WTC11 (cell line): ENCODE results near the gene ORM2. TPM values are rescaled to one million over a fixed set of nuclear protein-coding genes. Genes with fewer than 3 reads are reported as not detected.

ENCODE experiments used
- ATAC-seq: fragments of 200-7000 bp; cut with Tn5 transposase; 2 replicates; pipeline ENCODE4 v1.10.0; 2021; ENCODE audit warnings: mild to moderate bottlenecking, moderate library complexity
- CTCF ChIA-PET: fragments of 300-600 bp; sonication (Branson Sonifier 250); formaldehyde crosslinking; loops from one replicate; lab custom pipeline; 2021; ENCODE audit warnings: antibody characterized with exemption; lab: Charles Lee
- POLR2A ChIA-PET: fragments of 350-600 bp; sonication (Branson Sonifier 250); formaldehyde crosslinking; loops from one replicate; lab custom pipeline; 2021; ENCODE audit warnings: antibody characterized with exemption; lab: Charles Lee
- DNase-seq: peaks from one replicate; pipeline ENCODE4 v3.0.0; 2021; ENCODE audit warnings: low spot score
- H3K27ac Mint-ChIP-seq: 2 replicates; pipeline ENCODE4 v1.8.0; 2021; ENCODE audit warnings: mixed read lengths
- H3K27me3 Mint-ChIP-seq: 2 replicates; pipeline ENCODE4 v1.8.0; 2021; ENCODE audit warnings: low read depth, mild to moderate bottlenecking, moderate library complexity, mixed read lengths
- H3K36me3 Mint-ChIP-seq: 2 replicates; pipeline ENCODE4 v1.8.0; 2021; ENCODE audit warnings: mixed read lengths
- H3K4me1 Mint-ChIP-seq: 2 replicates; pipeline ENCODE4 v1.8.0; 2022; ENCODE audit warnings: mixed read lengths
- H3K4me3 Mint-ChIP-seq: 2 replicates; pipeline ENCODE4 v1.8.0; 2021; ENCODE audit warnings: mild to moderate bottlenecking, moderate library complexity, mixed read lengths
- H3K9me3 Mint-ChIP-seq: 2 replicates; pipeline ENCODE4 v1.8.0; 2021; ENCODE audit warnings: mixed read lengths
- ARID4B ChIP-seq: sonication (generic); formaldehyde crosslinking; IDR thresholded peaks from 2 replicates; pipeline ENCODE4 v1.8.0; 2023; ENCODE audit warnings: missing genetic modification reagents, mild to moderate bottlenecking, borderline replicate concordance
- ATF1 ChIP-seq: sonication (generic); formaldehyde crosslinking; IDR thresholded peaks from 2 replicates; pipeline ENCODE4 v1.8.1; 2023; ENCODE audit warnings: mild to moderate bottlenecking, moderate library complexity, missing genetic modification reagents
- GABPB1 ChIP-seq: sonication (generic); formaldehyde crosslinking; IDR thresholded peaks from 2 replicates; pipeline ENCODE4 v1.8.1; 2023; ENCODE audit warnings: mild to moderate bottlenecking, missing genetic modification reagents
- IRF1 ChIP-seq: sonication (generic); formaldehyde crosslinking; IDR thresholded peaks from 2 replicates; pipeline ENCODE4 v1.8.0; 2023; ENCODE audit warnings: missing genetic modification reagents
- KAT7 ChIP-seq: sonication (generic); formaldehyde crosslinking; IDR thresholded peaks from 2 replicates; pipeline ENCODE4 v1.8.1; 2023; ENCODE audit warnings: missing genetic modification reagents, mild to moderate bottlenecking, borderline replicate concordance
- NFYB ChIP-seq: sonication (generic); formaldehyde crosslinking; conservative IDR thresholded peaks from 2 replicates; pipeline ENCODE4 v1.8.0; 2022; ENCODE audit warnings: low read depth, missing genetic modification reagents
- PRDM15 ChIP-seq: sonication (generic); formaldehyde crosslinking; IDR thresholded peaks from 2 replicates; pipeline ENCODE4 v1.8.0; 2022; ENCODE audit warnings: missing genetic modification reagents
- RORB ChIP-seq: fragments of 250-450 bp; sonication (Bioruptor Pico); IDR thresholded peaks from 2 replicates; pipeline ENCODE4 v1.9.0; 2021; ENCODE audit warnings: mild to moderate bottlenecking
- SMAD4 ChIP-seq: sonication (generic); formaldehyde crosslinking; IDR thresholded peaks from 2 replicates; pipeline ENCODE4 v1.8.0; 2022; ENCODE audit warnings: mild to moderate bottlenecking, missing genetic modification reagents
- SOX15 ChIP-seq: fragments of 250-450 bp; sonication (Bioruptor Pico); IDR thresholded peaks from 2 replicates; pipeline ENCODE4 v1.9.0; 2021; ENCODE audit warnings: mild to moderate bottlenecking
- TEAD1 ChIP-seq: sonication (generic); formaldehyde crosslinking; IDR thresholded peaks from 2 replicates; pipeline ENCODE4 v1.8.0; 2022; ENCODE audit warnings: mild to moderate bottlenecking, missing genetic modification reagents
- ZBTB21 ChIP-seq: sonication (generic); formaldehyde crosslinking; IDR thresholded peaks from 2 replicates; pipeline ENCODE4 v1.8.1; 2023; ENCODE audit warnings: mild to moderate bottlenecking, missing genetic modification reagents, borderline replicate concordance
- ZNF121 ChIP-seq: sonication (generic); formaldehyde crosslinking; IDR thresholded peaks from 2 replicates; pipeline ENCODE4 v1.8.0; 2023; ENCODE audit warnings: missing genetic modification reagents
- ZNF425 ChIP-seq: fragments of 250-450 bp; sonication (Bioruptor Pico); conservative IDR thresholded peaks from 2 replicates; pipeline ENCODE4 v1.9.0; 2021; ENCODE audit warnings: mild to moderate bottlenecking
- total RNA-seq: library from RNA; stranded (reverse); gene quantifications from 3 replicates; pipeline ENCODE4 v1.2.3, GENCODE V29; 2021

ORM2 gene
- total RNA-seq, 1 experiment from 2014 or later: 1.6 TPM

GRCh38 chr9:114302727-114303126 is 26.9 kb upstream of the ORM2 start:
- TF ChIP-seq ZNF121 (CRISPR knock-in tag) (no peak), ATF1 (CRISPR knock-in tag) (no peak), GABPB1 (no peak), ZNF425 (CRISPR knock-in tag) (no peak), ZBTB21 (CRISPR knock-in tag) (no peak), IRF1 (CRISPR knock-in tag) (no peak), KAT7 (CRISPR knock-in tag) (no peak), RORB (no peak), PRDM15 (CRISPR knock-in tag) (no peak), TEAD1 (CRISPR knock-in tag) (no peak), ARID4B (CRISPR knock-in tag) (no peak), NFYB (CRISPR knock-in tag) (no peak)
- Mint-ChIP-seq H3K4me1 (0 out of 2 replicates have a peak, but pooled peaks cover 3% of the 10 kb centered on the region), H3K27ac (0 out of 2 replicates have a peak overlapping the region, but pooled peaks have one; percentile 36), H3K27me3 (no peaks in the 10 kb centered on the region), H3K9me3 (no peaks in the 10 kb centered on the region), H3K4me3 (no peak overlapping the region), H3K36me3 (peaks cover 22% of the 10 kb centered on the region)
- DNase-seq (no peak), ATAC-seq (no peak)
- CTCF ChIA-PET: interaction anchor here (0.6 to 1.6 kb wide), 2 partner anchors 195 to 245 kb away, joined by 3 to 6 read pairs; no protein-coding TSS in a partner anchor
- POLR2A ChIA-PET: no interaction called here

GRCh38 chr9:114303571-114303970 is 26.1 kb upstream of the ORM2 start:
- no peak for ATAC-seq
- TF ChIP-seq SOX15 (CRISPR knock-in tag) (no peak), SMAD4 (CRISPR knock-in tag) (no peak)
- peak; percentile 3 for DNase-seq
- POLR2A ChIA-PET: no interaction called here
- no peak overlapping the region for H3K4me3 Mint-ChIP-seq
- peaks cover 15% of the 10 kb centered on the region for H3K36me3 Mint-ChIP-seq
- 0 out of 2 replicates have a peak, but pooled peaks cover 3% of the 10 kb centered on the region for H3K4me1 Mint-ChIP-seq
- CTCF ChIA-PET: interaction anchor here (1.6 kb wide), 1 partner anchor 196 kb away, joined by 6 read pairs; no protein-coding TSS in a partner anchor
- no peaks in the 10 kb centered on the region for H3K27me3 Mint-ChIP-seq
- H3K27ac Mint-ChIP-seq: no peak overlapping the region
- H3K9me3 Mint-ChIP-seq: no peaks in the 10 kb centered on the region
